Erythroblast (primary cell): ENCODE data around the gene GNAQ.

Experiments
- DNase-seq, 2 experiments: peaks; one replicate each; lab custom pipeline; 2025; lab: John Stamatoyannopoulos, UW
- GATA1 ChIP-seq: IDR thresholded peaks from 2 replicates; pipeline ENCODE4 v1.6.1; 2011; ENCODE audit warnings: low read depth, mild to moderate bottlenecking, control low read depth, low read length, moderate library complexity
- POLR2A ChIP-seq: IDR thresholded peaks from 2 replicates; pipeline ENCODE4 v1.6.1; 2011; ENCODE audit warnings: mild to moderate bottlenecking, low read length

The GNAQ gene

GRCh38 chr9:78001946-78002731 is 29.5 kb downstream of the GNAQ start:
- TF ChIP-seq GATA1: no peak
- TF ChIP-seq POLR2A: no peak
- DNase-seq: peak; percentile 33 to 47

- no peak for DNase-seq
- TF ChIP-seq GATA1 (no peak), POLR2A (no peak)
These were observed 31.4 kb downstream of the GNAQ start for GRCh38 chr9:78000221-78000620.

- TF ChIP-seq POLR2A: no peak
- DNase-seq: no peak
These were observed 32.4 kb downstream of the GNAQ start for GRCh38 chr9:77999231-77999631.

GRCh38 chr9:77997611-77998284 is 33.9 kb downstream of the GNAQ start:
- peak; percentile 42 for DNase-seq
- TF ChIP-seq GATA1 (no peak), POLR2A (no peak)

GRCh38 chr9:77996696-77997095 is 34.9 kb downstream of the GNAQ start:
- TF ChIP-seq GATA1 (no peak), POLR2A (no peak)
- no peak for DNase-seq

GRCh38 chr9:77991191-77991590 is 40.4 kb downstream of the GNAQ start:
- no peak for DNase-seq
- TF ChIP-seq GATA1 (no peak), POLR2A (no peak)

GRCh38 chr9:77989909-77990308 is 41.7 kb downstream of the GNAQ start:
- TF ChIP-seq POLR2A (no peak), GATA1 (no peak)
- no peak for DNase-seq

- TF ChIP-seq GATA1: no peak
- TF ChIP-seq POLR2A: no peak
- no peak for DNase-seq
These were observed 42.2 kb downstream of the GNAQ start for GRCh38 chr9:77989458-77989857.

GRCh38 chr9:77988630-77989029 is 43.0 kb downstream of the GNAQ start:
- TF ChIP-seq POLR2A (no peak), GATA1 (no peak)
- DNase-seq: no peak

- peak; percentile 37 to 47 for DNase-seq
- TF ChIP-seq POLR2A (no peak), GATA1 (no peak)
These were observed 43.6 kb downstream of the GNAQ start for GRCh38 chr9:77987880-77988525.

GRCh38 chr9:77987081-77987656 is 44.4 kb downstream of the GNAQ start:
- DNase-seq: peak; percentile 78 to 90
- no peak for TF ChIP-seq GATA1
- no peak for TF ChIP-seq POLR2A

- no peak for TF ChIP-seq POLR2A
These were observed 45.6 kb downstream of the GNAQ start for GRCh38 chr9:77985996-77986395.

GRCh38 chr9:77983320-77983662 is 48.3 kb downstream of the GNAQ start:
- no peak for TF ChIP-seq GATA1
- no peak for TF ChIP-seq POLR2A
- no peak for DNase-seq

More at GRCh38 chr9:77985996-77986395, 45.6 kb downstream of the GNAQ start:
- DNase-seq: no peak
